Mesenchymal stem cell (in vitro differentiated cells and primary cell): Measurements from ENCODE around the gene FURIN.
"Not testable (repeated sequence)": the region's sequence is repeated elsewhere in the genome, so short reads cannot be mapped to it uniquely, and the experiment has no call there.

ENCODE experiments used
- DNase-seq: peaks from one replicate; pipeline ENCODE4 v3.0.0-alpha.2; 2013
- H2AFZ ChIP-seq: one replicate; pipeline ENCODE4 v1.6.1; 2013; ENCODE audit warnings: low read depth, mild to moderate bottlenecking, control low read depth, inconsistent platforms, low read length, moderate library complexity
- H2AK5ac ChIP-seq: 2 replicates; pipeline ENCODE4 v1.6.1; 2013; ENCODE audit warnings: low read length, moderate library complexity, mild to moderate bottlenecking, inconsistent platforms; ENCODE audit not compliant: severe bottlenecking
- H2BK120ac ChIP-seq: one replicate; pipeline ENCODE4 v1.6.1; 2013; ENCODE audit warnings: low read depth, mild to moderate bottlenecking, inconsistent platforms, low read length, moderate library complexity
- H2BK12ac ChIP-seq, 2 experiments: one replicate each; pipeline ENCODE4 v1.6.1; 2013; ENCODE audit warnings: inconsistent platforms in 2 of 2, low read length in 2 of 2, mild to moderate bottlenecking in 2 of 2, moderate library complexity in 2 of 2, control low read depth in 1 of 2
- H2BK15ac ChIP-seq: one replicate; pipeline ENCODE4 v1.6.1; 2013; ENCODE audit warnings: mild to moderate bottlenecking, low read depth, inconsistent platforms; ENCODE audit not compliant: poor library complexity, severe bottlenecking
- H2BK5ac ChIP-seq: 2 replicates; pipeline ENCODE4 v1.6.1; 2013; ENCODE audit warnings: low read depth, mild to moderate bottlenecking, low read length, control low read depth, inconsistent platforms; ENCODE audit not compliant: poor library complexity, severe bottlenecking
- H3K14ac ChIP-seq, 2 experiments: one replicate each; pipeline ENCODE4 v1.6.1; 2013; ENCODE audit warnings: inconsistent platforms in 2 of 2, low read length in 2 of 2, control low read depth in 1 of 2, mild to moderate bottlenecking in 1 of 2, moderate library complexity in 1 of 2
- H3K18ac ChIP-seq, 2 experiments: one replicate each; pipeline ENCODE4 v1.6.1; 2013; ENCODE audit warnings: inconsistent platforms in 2 of 2, low read length in 2 of 2, control low read depth in 1 of 2, low read depth in 1 of 2, mild to moderate bottlenecking in 1 of 2
- H3K23ac ChIP-seq, 2 experiments: one replicate each; pipeline ENCODE4 v1.6.1; 2013; ENCODE audit warnings: inconsistent platforms in 2 of 2, low read length in 2 of 2, mild to moderate bottlenecking in 2 of 2, moderate library complexity in 2 of 2, control low read depth in 1 of 2
- H3K27ac ChIP-seq: 2 replicates; pipeline ENCODE4 v1.5.1; 2013; ENCODE audit warnings: mild to moderate bottlenecking, moderate library complexity, low read length, control low read depth, inconsistent platforms; ENCODE audit not compliant: poor library complexity, severe bottlenecking
- H3K27me3 ChIP-seq, 2 experiments: 2 replicates each; pipeline versions ENCODE4 v1.6.1 to v1.7.0; 2013; ENCODE audit warnings: low read length in 2 of 2, mild to moderate bottlenecking in 2 of 2, moderate library complexity in 2 of 2, control low read depth in 1 of 2, inconsistent platforms in 1 of 2; ENCODE audit not compliant: control insufficient read depth in 1 of 2, insufficient read depth in 1 of 2
- H3K36me3 ChIP-seq, 2 experiments: 2 replicates each; pipeline versions ENCODE4 v1.6.1 to v1.7.0; 2013; ENCODE audit warnings: low read length in 2 of 2, control low read depth in 1 of 2, inconsistent platforms in 1 of 2, low read depth in 1 of 2, mild to moderate bottlenecking in 1 of 2; ENCODE audit not compliant: insufficient read depth in 2 of 2, control insufficient read depth in 1 of 2
- H3K4ac ChIP-seq, 2 experiments: one replicate each; pipeline ENCODE4 v1.6.1; 2013; ENCODE audit warnings: inconsistent platforms in 2 of 2, low read length in 2 of 2, mild to moderate bottlenecking in 2 of 2, moderate library complexity in 2 of 2, control low read depth in 1 of 2, low read depth in 1 of 2
- H3K4me1 ChIP-seq: 2 replicates; pipeline ENCODE4 v1.6.1; 2013; ENCODE audit warnings: low read depth, low read length, control low read depth; ENCODE audit not compliant: control insufficient read depth, insufficient read depth
- H3K4me2 ChIP-seq: 2 replicates; pipeline ENCODE4 v1.6.1; 2013; ENCODE audit warnings: low read length, mild to moderate bottlenecking, inconsistent platforms; ENCODE audit not compliant: poor library complexity, severe bottlenecking
- H3K4me3 ChIP-seq, 2 experiments: 2 replicates each; pipeline versions ENCODE4 v1.5.1 to v1.7.0; 2013; ENCODE audit warnings: low read length in 2 of 2, mild to moderate bottlenecking in 2 of 2, control low read depth in 1 of 2, low read depth in 1 of 2; ENCODE audit not compliant: insufficient read depth in 1 of 2
- H3K79me1 ChIP-seq: replicated peaks from 2 replicates; pipeline ENCODE4 v1.6.1; 2013; ENCODE audit warnings: mild to moderate bottlenecking, control low read depth, low read length, inconsistent platforms; ENCODE audit not compliant: poor library complexity, severe bottlenecking
- H3K9ac ChIP-seq: 2 replicates; pipeline ENCODE4 v1.7.0; 2013; ENCODE audit warnings: mild to moderate bottlenecking, low read length, moderate library complexity
- H3K9me3 ChIP-seq: 2 replicates; pipeline ENCODE4 v1.7.0; 2013; ENCODE audit warnings: mild to moderate bottlenecking, low read length; ENCODE audit not compliant: control insufficient read depth
- H4K8ac ChIP-seq: one replicate; pipeline ENCODE4 v1.6.1; 2013; ENCODE audit warnings: inconsistent platforms, mild to moderate bottlenecking, low read length, moderate library complexity
- H4K91ac ChIP-seq: one replicate; pipeline ENCODE4 v1.6.1; 2013; ENCODE audit warnings: mild to moderate bottlenecking, low read length, inconsistent platforms
- WGBS: methylation state at CpG from one replicate; pipeline ENCODE4 v1.1.7; 2013; ENCODE audit warnings: mixed read lengths; 5-methylcytosine and 5-hydroxymethylcytosine counted together

FURIN gene

DNA sequence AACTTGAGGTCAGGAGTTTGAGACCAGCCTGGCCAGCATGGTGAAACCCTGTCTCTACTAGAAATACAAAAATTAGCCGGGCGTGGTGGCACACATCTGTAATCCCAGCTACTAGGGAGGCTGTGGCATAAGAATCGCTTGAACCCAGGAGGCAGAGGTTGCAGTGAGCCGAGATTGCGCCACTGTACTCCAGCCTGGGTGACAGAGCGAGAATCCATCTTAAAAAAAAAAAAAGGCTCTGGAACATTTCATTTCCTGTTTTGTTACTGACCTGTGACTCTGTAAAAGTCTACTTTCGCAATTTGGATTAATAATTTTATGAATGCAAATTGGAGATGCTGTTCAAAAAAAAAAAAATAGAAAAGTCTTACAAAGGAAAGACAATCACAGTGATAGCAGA, 59.7 kb downstream of the FURIN start:
- H3K27me3 ChIP-seq, H2BK120ac ChIP-seq, H2AFZ ChIP-seq, H4K8ac ChIP-seq, H2BK12ac ChIP-seq, H3K36me3 ChIP-seq, H2BK15ac ChIP-seq, H3K9me3 ChIP-seq, H3K4me3 ChIP-seq, H4K91ac ChIP-seq, H2AK5ac ChIP-seq, H2BK5ac ChIP-seq, DNase-seq, H3K27ac ChIP-seq, H3K4me1 ChIP-seq, H3K4ac ChIP-seq, H3K9ac ChIP-seq, H3K14ac ChIP-seq, H3K18ac ChIP-seq, H3K79me1 ChIP-seq, H3K23ac ChIP-seq, H3K4me2 ChIP-seq: not testable (repeated sequence)
- 98% methylated on average over 6 of the region's 7 CpGs for WGBS

DNA sequence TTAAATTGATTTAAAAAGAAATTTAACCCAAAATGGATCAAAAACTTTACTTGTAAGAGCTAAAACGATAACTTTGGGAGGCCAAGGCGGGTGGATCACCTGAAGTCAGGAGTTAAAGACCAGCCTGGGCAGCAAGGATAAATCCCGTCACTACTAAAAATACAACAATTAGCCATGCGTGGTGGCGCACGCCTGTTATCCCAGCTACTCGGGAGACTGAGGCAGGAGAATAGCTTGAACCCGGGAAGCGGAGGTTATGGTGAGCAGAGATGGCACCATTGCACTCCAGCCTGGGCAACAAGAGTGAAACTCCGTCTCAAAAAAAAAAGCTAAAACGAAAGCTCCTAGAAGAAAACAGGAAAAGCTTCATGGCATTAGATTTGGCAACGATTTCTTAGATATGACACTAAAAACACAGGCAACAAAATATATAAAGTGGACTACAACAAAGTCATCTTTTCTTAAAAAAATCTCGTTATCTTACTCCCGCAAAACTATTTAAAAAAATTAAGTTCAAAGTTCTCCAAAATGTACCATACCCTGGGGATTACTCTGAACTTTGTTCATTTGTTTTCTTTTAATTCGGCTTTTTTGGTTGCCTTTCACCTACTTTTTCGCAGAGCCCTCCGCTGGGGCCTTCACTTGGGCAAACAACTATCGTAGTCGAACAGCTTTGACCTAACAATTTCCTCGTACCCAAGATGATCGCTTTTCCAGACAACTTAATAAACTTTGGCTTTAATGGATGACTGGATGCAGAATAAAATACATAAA, 61.0 kb downstream of the FURIN start:
- Histone ChIP-seq H3K4me2 (no peak overlapping the region), H3K79me1 (peaks cover 5% of the 10 kb centered on the region), H2BK5ac (no peak overlapping the region), H3K14ac (no peak overlapping the region), H2BK15ac (no peak overlapping the region), H3K4ac (no peak overlapping the region), H4K91ac (no peak overlapping the region), H3K36me3 (peaks cover 0 to 4% of the 10 kb centered on the region in 2 experiments), H2BK12ac (no peak overlapping the region), H3K4me3 (peak overlapping the region in 1 of 2 experiments; percentile 90), H3K27me3 (no peaks in the 10 kb centered on the region), H3K9me3 (no peaks in the 10 kb centered on the region), H3K27ac (no peak overlapping the region), H3K4me1 (peaks cover 6% of the 10 kb centered on the region), H3K18ac (no peak overlapping the region), H2AFZ (no peak overlapping the region), H2BK120ac (no peak overlapping the region), H2AK5ac (no peak overlapping the region), H3K9ac (peak overlapping the region; percentile 93), H3K23ac (no peak overlapping the region), H4K8ac (no peak overlapping the region)
- 96% methylated on average over 19 of the region's 21 CpGs for WGBS
- no peak for DNase-seq

DNA sequence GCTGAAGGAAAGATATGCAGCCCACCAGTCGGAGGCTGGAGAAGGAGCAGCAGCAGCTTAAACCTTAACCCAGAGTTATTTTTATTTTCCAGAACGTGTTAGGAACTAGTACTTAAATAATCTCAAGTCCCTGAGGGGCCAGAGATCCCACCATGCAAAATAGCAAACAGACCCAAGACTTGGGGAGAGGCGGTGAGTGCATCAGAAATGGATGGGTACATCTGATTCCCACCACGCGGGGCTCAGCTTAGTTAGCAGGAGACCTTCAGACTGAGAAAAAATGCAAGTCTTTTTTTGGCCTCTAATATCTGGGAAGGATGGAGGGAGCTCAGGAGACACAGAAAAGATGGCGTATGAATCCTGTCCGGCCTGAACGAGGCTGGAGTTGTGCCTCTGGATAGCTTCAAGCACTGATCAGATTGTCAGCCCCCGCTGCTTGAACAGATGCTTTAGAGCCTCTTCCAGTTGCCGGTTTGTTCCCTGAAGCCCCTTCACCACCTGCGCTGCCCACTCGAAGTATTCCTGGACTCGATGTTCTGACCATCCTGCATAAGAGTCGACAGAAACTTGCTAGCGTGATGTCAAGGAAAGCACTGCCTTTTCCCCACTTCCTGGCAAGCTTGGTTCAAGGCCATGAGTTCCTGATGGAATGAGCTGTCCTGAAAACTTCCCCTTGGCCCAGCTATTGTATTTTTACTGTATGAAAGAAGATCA, 62.6 kb downstream of the FURIN start:
- Histone ChIP-seq H2BK15ac (no peak overlapping the region), H2AFZ (no peak overlapping the region), H3K9me3 (no peaks in the 10 kb centered on the region), H3K18ac (no peak overlapping the region), H2BK5ac (no peak overlapping the region), H3K4me3 (peak overlapping the region in 1 of 2 experiments; percentile 90), H3K14ac (no peak overlapping the region), H3K79me1 (peaks cover 9% of the 10 kb centered on the region), H3K4me2 (no peak overlapping the region), H2AK5ac (no peak overlapping the region), H3K27me3 (no peaks in the 10 kb centered on the region), H3K4me1 (peaks cover 15% of the 10 kb centered on the region), H2BK120ac (no peak overlapping the region), H3K36me3 (peaks cover 0 to 4% of the 10 kb centered on the region in 2 experiments), H3K4ac (no peak overlapping the region), H3K9ac (peak overlapping the region; percentile 93), H3K27ac (no peak overlapping the region), H3K23ac (no peak overlapping the region), H4K91ac (no peak overlapping the region), H4K8ac (no peak overlapping the region), H2BK12ac (no peak overlapping the region)
- no peak for DNase-seq
- WGBS, result 90% methylated on average over 15 of the region's 15 CpGs

DNA sequence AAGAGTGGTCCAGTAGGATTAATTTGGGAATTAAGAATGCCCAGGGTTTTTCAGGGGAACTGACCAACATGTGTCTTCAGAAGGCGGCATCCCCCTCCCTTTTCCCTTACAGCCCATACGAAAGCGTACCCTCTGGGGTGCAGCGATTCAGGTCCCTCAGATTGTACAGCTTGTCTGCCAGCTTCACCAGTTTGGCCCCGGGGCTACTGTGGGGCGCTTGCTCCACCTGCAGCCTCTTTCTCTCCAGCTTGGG, 63.1 kb downstream of the FURIN start:
- peaks cover 4 to 7% of the 10 kb centered on the region in 2 experiments for H3K36me3 ChIP-seq
- no peak overlapping the region for H2BK5ac ChIP-seq
- DNase-seq, result no peak
- no peak overlapping the region for H2BK12ac ChIP-seq
- no peak overlapping the region for H4K91ac ChIP-seq
- peaks cover 14% of the 10 kb centered on the region for H3K79me1 ChIP-seq
- no peak overlapping the region for H3K14ac ChIP-seq
- no peak overlapping the region for H3K4ac ChIP-seq
- no peak overlapping the region for H3K23ac ChIP-seq
- no peak overlapping the region for H4K8ac ChIP-seq
- no peak overlapping the region for H2BK120ac ChIP-seq
- H2AK5ac ChIP-seq, result no peak overlapping the region
- H3K18ac ChIP-seq, result no peak overlapping the region
- H3K9ac ChIP-seq, result peak overlapping the region; percentile 93
- peaks cover 20% of the 10 kb centered on the region for H3K4me1 ChIP-seq
- no peaks in the 10 kb centered on the region for H3K9me3 ChIP-seq
- H3K27me3 ChIP-seq, result no peaks in the 10 kb centered on the region
- peak overlapping the region; percentile 74 for H3K4me2 ChIP-seq
- no peak overlapping the region for H3K27ac ChIP-seq
- no peak overlapping the region for H2BK15ac ChIP-seq
- no peak overlapping the region for H2AFZ ChIP-seq
- peak overlapping the region; percentile 71 to 90 for H3K4me3 ChIP-seq
- WGBS, result 41% methylated on average over 6 of the region's 6 CpGs
